H9 (cell line): Measurements from ENCODE around the gene MRPL34. TPM values are rescaled to one million over a fixed set of nuclear protein-coding genes. Genes with fewer than 3 reads are reported as not detected.

Experiments
- DNase-seq: peaks from one replicate; pipeline ENCODE4 v3.0.0-alpha.2; 2017
- H2AFZ ChIP-seq: one replicate; pipeline ENCODE4 v1.6.1; 2013; ENCODE audit warnings: mild to moderate bottlenecking, low read length, control low read depth, moderate library complexity
- H2AK5ac ChIP-seq: 2 replicates; pipeline ENCODE4 v1.6.1; 2013; ENCODE audit warnings: low read length, control low read depth, mixed read lengths; ENCODE audit not compliant: insufficient read length
- H2BK120ac ChIP-seq: one replicate; pipeline ENCODE4 v1.6.1; 2013; ENCODE audit warnings: low read depth, mild to moderate bottlenecking, low read length, control low read depth, inconsistent platforms; ENCODE audit not compliant: poor library complexity, severe bottlenecking
- H2BK12ac ChIP-seq: 2 replicates; pipeline ENCODE4 v1.6.1; 2013; ENCODE audit warnings: low read length, control low read depth, mixed read lengths, low read depth; ENCODE audit not compliant: insufficient read length
- H2BK15ac ChIP-seq: 2 replicates; pipeline ENCODE4 v1.6.1; 2013; ENCODE audit warnings: low read depth, low read length, control low read depth
- H2BK20ac ChIP-seq: one replicate; pipeline ENCODE4 v1.6.1; 2013; ENCODE audit warnings: low read depth, mild to moderate bottlenecking, low read length, control low read depth, inconsistent platforms; ENCODE audit not compliant: poor library complexity, severe bottlenecking
- H2BK5ac ChIP-seq: 2 replicates; pipeline ENCODE4 v1.6.1; 2013; ENCODE audit warnings: low read length, control low read depth, mixed read lengths; ENCODE audit not compliant: insufficient read length
- H3K14ac ChIP-seq: 2 replicates; pipeline ENCODE4 v1.6.1; 2013; ENCODE audit warnings: low read length, control low read depth; ENCODE audit not compliant: insufficient read depth
- H3K18ac ChIP-seq: 2 replicates; pipeline ENCODE4 v1.6.1; 2013; ENCODE audit warnings: low read depth, mild to moderate bottlenecking, mixed read lengths, low read length, control low read depth; ENCODE audit not compliant: insufficient read length
- H3K23ac ChIP-seq: 2 replicates; pipeline ENCODE4 v1.6.1; 2013; ENCODE audit warnings: low read length, control low read depth, mixed read lengths, low read depth; ENCODE audit not compliant: insufficient read length
- H3K23me2 ChIP-seq: 2 replicates; pipeline ENCODE4 v1.6.1; 2013; ENCODE audit warnings: low read depth, mild to moderate bottlenecking, mixed read lengths, low read length, control low read depth; ENCODE audit not compliant: insufficient read length, poor library complexity, severe bottlenecking
- H3K27ac ChIP-seq: 2 replicates; pipeline ENCODE4 v1.5.1; 2013; ENCODE audit warnings: low read length, control low read depth, mixed read lengths, low read depth; ENCODE audit not compliant: insufficient read length
- H3K27me3 ChIP-seq: 2 replicates; pipeline ENCODE4 v1.6.1; 2013; ENCODE audit warnings: low read length, control low read depth, inconsistent platforms; ENCODE audit not compliant: insufficient read depth
- H3K4ac ChIP-seq: 2 replicates; pipeline ENCODE4 v1.6.1; 2013; ENCODE audit warnings: low read depth, mild to moderate bottlenecking, control low read depth, inconsistent platforms, low read length, moderate library complexity
- H3K4me1 ChIP-seq: 2 replicates; pipeline ENCODE4 v1.6.1; 2013; ENCODE audit warnings: low read length, control low read depth, inconsistent platforms; ENCODE audit not compliant: insufficient read depth
- H3K4me2 ChIP-seq: 2 replicates; pipeline ENCODE4 v1.6.1; 2013; ENCODE audit warnings: low read length, control low read depth, mixed read lengths; ENCODE audit not compliant: insufficient read length, insufficient read depth
- H3K56ac ChIP-seq: 2 replicates; pipeline ENCODE4 v1.6.1; 2013; ENCODE audit warnings: low read depth, mild to moderate bottlenecking, mixed read lengths, low read length, control low read depth; ENCODE audit not compliant: insufficient read length
- H3K79me1 ChIP-seq: 2 replicates; pipeline ENCODE4 v1.6.1; 2013; ENCODE audit warnings: low read depth, mild to moderate bottlenecking, moderate library complexity, low read length, control low read depth, inconsistent platforms; ENCODE audit not compliant: insufficient read depth, poor library complexity, severe bottlenecking
- H3K79me2 ChIP-seq: 2 replicates; pipeline ENCODE4 v1.6.1; 2013; ENCODE audit warnings: low read length, control low read depth, inconsistent platforms; ENCODE audit not compliant: insufficient read depth
- H3K9ac ChIP-seq: 2 replicates; pipeline ENCODE4 v1.6.1; 2013; ENCODE audit warnings: low read length, control low read depth, mixed read lengths; ENCODE audit not compliant: insufficient read length; ENCODE audit errors: extremely low read depth
- H3K9me3 ChIP-seq: one replicate; pipeline ENCODE4 v1.6.1; 2013; ENCODE audit warnings: low read depth, low read length, inconsistent platforms; ENCODE audit not compliant: control insufficient read depth
- H3T11ph ChIP-seq: one replicate; pipeline ENCODE4 v1.6.1; 2013; ENCODE audit warnings: mild to moderate bottlenecking, low read length, control low read depth, inconsistent platforms
- H4K20me1 ChIP-seq: one replicate; pipeline ENCODE4 v1.6.1; 2013; ENCODE audit not compliant: control insufficient read depth, insufficient read length, insufficient read depth
- H4K5ac ChIP-seq: 2 replicates; pipeline ENCODE4 v1.6.1; 2013; ENCODE audit warnings: low read depth, mild to moderate bottlenecking, mixed read lengths, low read length, control low read depth; ENCODE audit not compliant: insufficient read length
- H4K8ac ChIP-seq: replicated peaks from 2 replicates; pipeline ENCODE4 v1.6.1; 2013; ENCODE audit warnings: low read length, control low read depth, mixed read lengths, low read depth; ENCODE audit not compliant: insufficient read length
- H4K91ac ChIP-seq: 2 replicates; pipeline ENCODE4 v1.6.1; 2013; ENCODE audit warnings: low read depth, mild to moderate bottlenecking, moderate library complexity, mixed read lengths, low read length, control low read depth; ENCODE audit not compliant: insufficient read length
- H3K27ac Mint-ChIP-seq, 3 experiments: 2 replicates in 2 of 3; 3 replicates in 1 of 3; pipeline ENCODE4 v1.8.0; 2020 to 2021; ENCODE audit warnings: mixed read lengths in 3 of 3, mild to moderate bottlenecking in 1 of 3, moderate library complexity in 1 of 3
- H3K27me3 Mint-ChIP-seq: 2 replicates; pipeline ENCODE4 v1.8.0; 2021; ENCODE audit warnings: low read depth, mild to moderate bottlenecking, moderate library complexity, mixed read lengths
- H3K36me3 Mint-ChIP-seq, 3 experiments: 2 replicates in 2 of 3; 3 replicates in 1 of 3; pipeline ENCODE4 v1.8.0; 2020 to 2021; ENCODE audit warnings: low read depth in 3 of 3, mixed read lengths in 3 of 3; ENCODE audit not compliant: insufficient read depth in 1 of 3
- H3K4me1 Mint-ChIP-seq, 2 experiments: 2 replicates each; pipeline ENCODE4 v1.8.0; 2020; ENCODE audit warnings: mixed read lengths in 2 of 2
- H3K4me3 Mint-ChIP-seq, 2 experiments: 2 replicates in 1 of 2; 3 replicates in 1 of 2; pipeline ENCODE4 v1.8.0; 2020 to 2021; ENCODE audit warnings: mild to moderate bottlenecking in 2 of 2, mixed read lengths in 2 of 2, moderate library complexity in 1 of 2
- H3K9me3 Mint-ChIP-seq, 2 experiments: 2 replicates in 1 of 2; 3 replicates in 1 of 2; pipeline ENCODE4 v1.8.0; 2020; ENCODE audit warnings: mild to moderate bottlenecking in 2 of 2, mixed read lengths in 2 of 2, moderate library complexity in 1 of 2
- WGBS: extraction: QIAGEN DNeasy Blood & Tissue Kit; methylation state at CpG from one replicate; pipeline ENCODE4 v1.1.7; 2013; ENCODE audit warnings: missing lambda C conversion rate, low lambda C conversion rate, mixed read lengths; ENCODE audit not compliant: insufficient read length; ENCODE audit errors: extremely low coverage; 5-methylcytosine and 5-hydroxymethylcytosine counted together
- total RNA-seq: library from RNA; stranded (reverse); gene quantifications from 2 replicates; pipeline ENCODE4 v1.2.1, GENCODE V29; 2021
- TF ChIP-seq, protein P1 (sequence below): fragments of 200-600 bp; sonication (generic); conservative IDR thresholded peaks from 3 replicates; pipeline ENCODE4 v1.8.0; 2021; ENCODE audit warnings: antibody characterized with exemption, mild to moderate bottlenecking

MRPL34 gene
- total RNA-seq, 1 experiment from 2014 or later, result 84.6 TPM

DNA sequence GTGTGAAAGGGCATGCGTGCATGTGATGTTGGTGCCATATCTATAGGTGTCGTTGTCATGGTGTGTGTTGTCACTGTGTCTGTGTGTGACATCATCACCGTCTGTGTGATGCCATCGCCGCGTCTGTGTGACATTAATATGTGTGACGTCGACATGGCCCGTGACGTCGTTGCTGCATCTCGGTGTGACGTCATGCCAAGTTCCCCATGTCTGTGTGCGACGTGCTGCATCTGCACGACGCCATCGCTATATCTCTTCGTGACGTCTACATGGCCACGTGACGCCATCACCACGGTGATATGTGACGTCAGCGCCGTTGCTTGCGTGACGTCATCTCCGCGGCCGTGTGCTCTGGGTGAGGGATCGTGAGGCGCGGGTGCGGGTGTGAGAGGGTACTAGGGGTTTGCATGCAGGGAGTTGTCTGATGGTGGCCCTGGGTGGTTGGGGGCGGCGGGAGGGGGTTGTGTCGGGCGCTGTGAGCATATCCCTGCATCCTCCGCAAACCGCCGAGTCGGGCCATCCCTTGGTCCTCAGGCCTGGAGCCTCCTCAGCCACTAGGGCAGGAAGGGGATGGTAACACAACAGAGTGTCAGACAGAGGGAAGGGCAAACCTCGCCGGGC lies 46.3 kb downstream of the MRPL34 start:
- WGBS, result no CpG with 5 or more reads among the region's 45 CpGs
- Histone ChIP-seq H3T11ph (no peak overlapping the region), H3K9ac (no peak overlapping the region), H3K23ac (no peak overlapping the region), H3K14ac (no peak overlapping the region), H4K20me1 (no peaks in the 10 kb centered on the region), H4K8ac (no peak overlapping the region), H3K56ac (no peak overlapping the region), H3K79me1 (no peaks in the 10 kb centered on the region), H4K91ac (no peak overlapping the region), H2BK5ac (no peak overlapping the region), H2AFZ (no peak overlapping the region), H3K18ac (no peak overlapping the region), H2BK20ac (no peak overlapping the region), H3K27me3 (no peaks in the 10 kb centered on the region), H2BK12ac (no peak overlapping the region), H3K4me2 (no peak overlapping the region), H2BK120ac (no peak overlapping the region), H3K79me2 (no peaks in the 10 kb centered on the region), H3K23me2 (no peaks in the 10 kb centered on the region), H4K5ac (no peak overlapping the region), H3K9me3 (no peaks in the 10 kb centered on the region), H2AK5ac (no peak overlapping the region), H3K4me1 (no peaks in the 10 kb centered on the region), H3K27ac (no peak overlapping the region), H2BK15ac (no peak overlapping the region), H3K4ac (no peak overlapping the region)
- Mint-ChIP-seq H3K9me3 (no peaks in the 10 kb centered on the region; a peak in 1 of 5 replicates), H3K36me3 (no peaks in the 10 kb centered on the region), H3K27ac (no peak overlapping the region), H3K4me3 (no peak overlapping the region; a peak in 2 of 5 replicates), H3K27me3 (peaks cover 4% of the 10 kb centered on the region), H3K4me1 (peaks cover 14 to 21% of the 10 kb centered on the region in 2 experiments)
- no peak for DNase-seq
- TF ChIP-seq, protein P1, sequence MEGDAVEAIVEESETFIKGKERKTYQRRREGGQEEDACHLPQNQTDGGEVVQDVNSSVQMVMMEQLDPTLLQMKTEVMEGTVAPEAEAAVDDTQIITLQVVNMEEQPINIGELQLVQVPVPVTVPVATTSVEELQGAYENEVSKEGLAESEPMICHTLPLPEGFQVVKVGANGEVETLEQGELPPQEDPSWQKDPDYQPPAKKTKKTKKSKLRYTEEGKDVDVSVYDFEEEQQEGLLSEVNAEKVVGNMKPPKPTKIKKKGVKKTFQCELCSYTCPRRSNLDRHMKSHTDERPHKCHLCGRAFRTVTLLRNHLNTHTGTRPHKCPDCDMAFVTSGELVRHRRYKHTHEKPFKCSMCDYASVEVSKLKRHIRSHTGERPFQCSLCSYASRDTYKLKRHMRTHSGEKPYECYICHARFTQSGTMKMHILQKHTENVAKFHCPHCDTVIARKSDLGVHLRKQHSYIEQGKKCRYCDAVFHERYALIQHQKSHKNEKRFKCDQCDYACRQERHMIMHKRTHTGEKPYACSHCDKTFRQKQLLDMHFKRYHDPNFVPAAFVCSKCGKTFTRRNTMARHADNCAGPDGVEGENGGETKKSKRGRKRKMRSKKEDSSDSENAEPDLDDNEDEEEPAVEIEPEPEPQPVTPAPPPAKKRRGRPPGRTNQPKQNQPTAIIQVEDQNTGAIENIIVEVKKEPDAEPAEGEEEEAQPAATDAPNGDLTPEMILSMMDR, result no peak
